PC-3 (cell line): ENCODE results near the gene PIR. TPM values are rescaled to one million over a fixed set of nuclear protein-coding genes. Genes with fewer than 3 reads are reported as not detected.

Experiments used
- ATAC-seq: fragments of 200-7000 bp; cut with Tn5 transposase; 2 replicates; pipeline ENCODE4 v1.9.1; 2020; ENCODE audit warnings: mild to moderate bottlenecking, moderate library complexity
- BruUV-seq: library from RNA; stranded (reverse); fragments of 400-500 nt; replicated peaks from 2 replicates; lab custom pipeline; 2021; lab: Mats Ljungman, UMichigan
- CTCF ChIA-PET: fragments of 300-600 bp; sonication (Branson Sonifier 250); formaldehyde crosslinking; loops from one replicate; lab custom pipeline; 2022; ENCODE audit warnings: antibody characterized with exemption; lab: Charles Lee
- POLR2A ChIA-PET: fragments of 300-600 bp; sonication (Branson Sonifier 250); formaldehyde crosslinking; loops from one replicate; lab custom pipeline; 2022; ENCODE audit warnings: antibody characterized with exemption; ENCODE audit not compliant: unreplicated experiment; lab: Charles Lee
- DNase-seq: peaks from one replicate; pipeline ENCODE4 v3.0.0-alpha.2; 2015
- H2AFZ ChIP-seq: fragments of 300-600 bp; sonication (generic); 2 replicates; pipeline ENCODE4 v1.6.0; 2016; ENCODE audit warnings: antibody characterized with exemption, low read length
- H3F3A ChIP-seq: fragments of 300-600 bp; sonication (generic); one replicate; pipeline ENCODE4 v1.6.0; 2017; ENCODE audit warnings: antibody characterized with exemption, low read length, control low read depth, mild to moderate bottlenecking; ENCODE audit not compliant: unreplicated experiment
- H3K27ac ChIP-seq: fragments of 300-600 bp; sonication (generic); 2 replicates; pipeline ENCODE4 v1.5.1; 2016; ENCODE audit warnings: mild to moderate bottlenecking, low read length
- H3K27me3 ChIP-seq: fragments of 300-600 bp; sonication (generic); 2 replicates; pipeline ENCODE4 v1.6.1; 2016; ENCODE audit warnings: low read length, mixed read lengths
- H3K36me3 ChIP-seq: fragments of 300-600 bp; sonication (generic); 2 replicates; pipeline ENCODE4 v1.6.1; 2016; ENCODE audit warnings: low read depth, mixed run types, low read length, mixed read lengths
- H3K4me1 ChIP-seq: fragments of 300-600 bp; sonication (generic); 2 replicates; pipeline ENCODE4 v1.5.1; 2016; ENCODE audit warnings: low read length; ENCODE audit not compliant: insufficient read depth
- H3K4me2 ChIP-seq: fragments of 300-600 bp; sonication (generic); 2 replicates; pipeline ENCODE4 v1.6.0; 2016; ENCODE audit warnings: low read length
- H3K4me3 ChIP-seq: fragments of 300-600 bp; sonication (generic); 2 replicates; pipeline ENCODE4 v1.5.1; 2016; ENCODE audit warnings: mild to moderate bottlenecking, low read length, mixed read lengths
- H3K79me2 ChIP-seq: fragments of 300-600 bp; sonication (generic); 2 replicates; pipeline ENCODE4 v1.6.1; 2017; ENCODE audit warnings: low read length, mixed read lengths
- H3K9ac ChIP-seq: fragments of 300-600 bp; sonication (generic); 2 replicates; pipeline ENCODE4 v1.6.0; 2016; ENCODE audit warnings: mild to moderate bottlenecking, low read length
- H3K9me2 ChIP-seq: fragments of 300-600 bp; sonication (generic); replicated peaks from 2 replicates; pipeline ENCODE4 v1.6.1; 2016; ENCODE audit warnings: mixed run types, low read length, mixed read lengths
- H3K9me3 ChIP-seq: fragments of 300-600 bp; sonication (generic); 2 replicates; pipeline ENCODE4 v1.6.1; 2016; ENCODE audit warnings: low read length, mixed read lengths
- H4K20me1 ChIP-seq: fragments of 300-600 bp; sonication (generic); 2 replicates; pipeline ENCODE4 v1.6.1; 2016; ENCODE audit warnings: low read length, mixed read lengths
- EZH2 ChIP-seq: fragments of 300-600 bp; sonication (generic); IDR thresholded peaks from one replicate; pipeline ENCODE4 v1.6.1; 2017; ENCODE audit warnings: antibody characterized with exemption, mild to moderate bottlenecking, low read length; ENCODE audit not compliant: unreplicated experiment
- EZH2phosphoT487 ChIP-seq: fragments of 300-600 bp; sonication (generic); IDR thresholded peaks from 2 replicates; pipeline ENCODE4 v1.6.1; 2018; ENCODE audit warnings: mild to moderate bottlenecking, antibody characterized with exemption, low read length, borderline replicate concordance
- intact Hi-C: fragments of 100-400 bp; cut with micrococcal nuclease; formaldehyde crosslinking; loops from 2 replicates; pipeline ENCODE4 v1.9.0; 2023
- total RNA-seq: library from RNA; depleted of rRNA; stranded (reverse); fragments of >200 nt; gene quantifications from 2 replicates; pipeline ENCODE4 v1.2.3, GENCODE V29; 2014
- TF ChIP-seq, protein P1 (sequence below): fragments of 300-600 bp; sonication (generic); conservative IDR thresholded peaks from 2 replicates; pipeline ENCODE4 v1.5.1; 2017; ENCODE audit warnings: antibody characterized with exemption, low read depth, mild to moderate bottlenecking, low read length

Gene PIR
- total RNA-seq, 1 experiment from 2014 or later, result 50.8 TPM

DNA sequence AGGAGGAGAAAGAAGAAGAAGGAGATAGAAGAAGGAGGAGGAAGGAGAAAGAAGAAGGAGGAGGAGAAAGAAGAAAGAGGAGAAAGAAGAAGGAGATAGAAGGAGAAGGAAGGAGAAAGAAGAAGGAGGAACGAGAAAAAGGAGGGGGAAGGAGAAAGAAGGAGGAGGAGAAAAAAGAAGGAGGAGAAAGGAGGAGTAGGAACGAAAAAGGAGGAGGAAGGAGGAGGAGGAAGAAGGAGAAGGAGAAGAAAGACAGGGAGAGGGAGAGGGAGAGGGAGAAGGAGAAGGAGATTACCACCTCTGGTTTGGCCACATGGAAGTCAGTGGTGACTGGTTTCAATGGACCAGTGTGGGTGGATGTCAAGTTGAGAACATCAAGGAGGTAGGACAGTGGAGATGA lies 58.9 kb downstream of the PIR start:
- no peak for TF ChIP-seq EZH2phosphoT487
- TF ChIP-seq EZH2, result no peak
- TF ChIP-seq, protein P1, sequence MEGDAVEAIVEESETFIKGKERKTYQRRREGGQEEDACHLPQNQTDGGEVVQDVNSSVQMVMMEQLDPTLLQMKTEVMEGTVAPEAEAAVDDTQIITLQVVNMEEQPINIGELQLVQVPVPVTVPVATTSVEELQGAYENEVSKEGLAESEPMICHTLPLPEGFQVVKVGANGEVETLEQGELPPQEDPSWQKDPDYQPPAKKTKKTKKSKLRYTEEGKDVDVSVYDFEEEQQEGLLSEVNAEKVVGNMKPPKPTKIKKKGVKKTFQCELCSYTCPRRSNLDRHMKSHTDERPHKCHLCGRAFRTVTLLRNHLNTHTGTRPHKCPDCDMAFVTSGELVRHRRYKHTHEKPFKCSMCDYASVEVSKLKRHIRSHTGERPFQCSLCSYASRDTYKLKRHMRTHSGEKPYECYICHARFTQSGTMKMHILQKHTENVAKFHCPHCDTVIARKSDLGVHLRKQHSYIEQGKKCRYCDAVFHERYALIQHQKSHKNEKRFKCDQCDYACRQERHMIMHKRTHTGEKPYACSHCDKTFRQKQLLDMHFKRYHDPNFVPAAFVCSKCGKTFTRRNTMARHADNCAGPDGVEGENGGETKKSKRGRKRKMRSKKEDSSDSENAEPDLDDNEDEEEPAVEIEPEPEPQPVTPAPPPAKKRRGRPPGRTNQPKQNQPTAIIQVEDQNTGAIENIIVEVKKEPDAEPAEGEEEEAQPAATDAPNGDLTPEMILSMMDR, result no peak
- Histone ChIP-seq H3K4me1 (no peaks in the 10 kb centered on the region), H3K27me3 (no peaks in the 10 kb centered on the region), H3K9me3 (no peaks in the 10 kb centered on the region), H3K9me2 (no peaks in the 10 kb centered on the region), H3K9ac (no peak overlapping the region), H3F3A (no peaks in the 10 kb centered on the region), H3K27ac (no peak overlapping the region), H3K4me2 (no peak overlapping the region), H4K20me1 (no peaks in the 10 kb centered on the region), H3K36me3 (no peaks in the 10 kb centered on the region), H3K79me2 (no peaks in the 10 kb centered on the region), H3K4me3 (no peak overlapping the region), H2AFZ (no peak overlapping the region)
- BruUV-seq, result no TSS peak
- no peak for DNase-seq
- POLR2A ChIA-PET, result no interaction called here
- intact Hi-C loops, result no loop called here
- ATAC-seq, result no peak
- CTCF ChIA-PET, result no interaction called here

GRCh38 chrX:15430584-15430983 lies 62.5 kb downstream of the PIR start:
- Histone ChIP-seq H4K20me1 (no peaks in the 10 kb centered on the region), H2AFZ (no peak overlapping the region), H3F3A (no peaks in the 10 kb centered on the region), H3K27ac (no peak overlapping the region), H3K4me3 (no peak overlapping the region), H3K27me3 (no peaks in the 10 kb centered on the region), H3K79me2 (no peaks in the 10 kb centered on the region), H3K9ac (no peak overlapping the region), H3K36me3 (no peaks in the 10 kb centered on the region), H3K4me2 (no peak overlapping the region), H3K9me3 (no peaks in the 10 kb centered on the region), H3K9me2 (no peaks in the 10 kb centered on the region), H3K4me1 (no peaks in the 10 kb centered on the region)
- intact Hi-C loops, result no loop called here
- TF ChIP-seq EZH2phosphoT487 (no peak), EZH2 (no peak)
- TF ChIP-seq, protein P1, result no peak
- no peak for ATAC-seq
- DNase-seq, result no peak
- CTCF ChIA-PET, result no interaction called here
- BruUV-seq, result no TSS peak
- POLR2A ChIA-PET, result no interaction called here

- ChIA-PET CTCF (no interaction called here), POLR2A (no interaction called here)
- no peak overlapping the region for H3K4me3 ChIP-seq
- no peak for DNase-seq
- H3F3A ChIP-seq, result no peaks in the 10 kb centered on the region
- H3K9me3 ChIP-seq, result no peaks in the 10 kb centered on the region
- H3K27ac ChIP-seq, result no peak overlapping the region
- no peaks in the 10 kb centered on the region; the same call in 1 of the 2 replicates for H3K36me3 ChIP-seq
- no peak overlapping the region for H2AFZ ChIP-seq
- H3K4me1 ChIP-seq, result no peaks in the 10 kb centered on the region
- TF ChIP-seq, protein P1, result no peak
- no peak for TF ChIP-seq EZH2
- no peak for TF ChIP-seq EZH2phosphoT487
- no TSS peak for BruUV-seq
- H3K79me2 ChIP-seq, result no peaks in the 10 kb centered on the region
- intact Hi-C loops, result no loop called here
- no peak for ATAC-seq
- no peaks in the 10 kb centered on the region for H3K9me2 ChIP-seq
- H3K9ac ChIP-seq, result no peak overlapping the region
- no peaks in the 10 kb centered on the region for H4K20me1 ChIP-seq
- no peaks in the 10 kb centered on the region for H3K27me3 ChIP-seq
- H3K4me2 ChIP-seq, result no peak overlapping the region
Measured at GRCh38 chrX:15430076-15430475, 63.1 kb downstream of the PIR start.
